Thymus (tissue), 11 donors: ENCODE results near the gene FBXL7. TPM values are rescaled to one million over a fixed set of nuclear protein-coding genes. Genes with fewer than 3 reads are reported as not detected.

Source experiments
- DNase-seq, 9 donors: peaks; one replicate each; pipeline ENCODE4 v3.0.0-alpha.2; 2013; ENCODE audit warnings: low spot score in 9 of 9, low read depth in 6 of 9, missing footprints in 1 of 9
- H3K27ac ChIP-seq, 2 donors: one replicate each; pipeline ENCODE4 v1.5.1; 2013; ENCODE audit warnings: control low read depth in 1 of 2, low read depth in 1 of 2, low read length in 1 of 2, mild to moderate bottlenecking in 1 of 2, moderate library complexity in 1 of 2
- H3K27me3 ChIP-seq, 2 donors: one replicate each; pipeline ENCODE4 v1.5.1; 2013; ENCODE audit warnings: low read length in 1 of 2; ENCODE audit not compliant: control insufficient read depth in 2 of 2, insufficient read depth in 1 of 2
- H3K36me3 ChIP-seq, 2 donors: one replicate each; pipeline ENCODE4 v1.5.1; 2013; ENCODE audit warnings: low read length in 1 of 2, mild to moderate bottlenecking in 1 of 2, moderate library complexity in 1 of 2; ENCODE audit not compliant: control insufficient read depth in 2 of 2, insufficient read depth in 2 of 2
- H3K4me1 ChIP-seq, 2 donors: one replicate each; pipeline ENCODE4 v1.5.1; 2013; ENCODE audit warnings: low read length in 2 of 2; ENCODE audit not compliant: control insufficient read depth in 2 of 2, insufficient read depth in 2 of 2
- H3K4me3 ChIP-seq, 2 donors: one replicate each; pipeline ENCODE4 v1.5.1; 2013; ENCODE audit warnings: low read length in 2 of 2, control low read depth in 1 of 2, mild to moderate bottlenecking in 1 of 2
- H3K9me3 ChIP-seq, 2 donors: one replicate each; pipeline ENCODE4 v1.5.1; 2013; ENCODE audit warnings: low read length in 1 of 2, mild to moderate bottlenecking in 1 of 2; ENCODE audit not compliant: control insufficient read depth in 2 of 2, insufficient read depth in 1 of 2
- WGBS: extraction: QIAGEN DNeasy Blood & Tissue Kit; methylation state at CpG from one replicate; pipeline ENCODE4 v1.1.7; 2013; 5-methylcytosine and 5-hydroxymethylcytosine counted together
- polyA plus RNA-seq: library from polyadenylated mRNA; stranded (reverse); fragments of 200-250 nt; gene quantifications from one replicate; pipeline ENCODE4 v1.2.3, GENCODE V29; 2013
- total RNA-seq: library from RNA; stranded (reverse); fragments of 120-200 nt; gene quantifications from one replicate; pipeline ENCODE4 v1.2.4, GENCODE V29; 2013
- donor health status: healthy.

Gene FBXL7
- total and polyA plus RNA-seq, 2 donors = 0.90 to 2.7 TPM

GRCh38 chr5:15682566-15682965 lies 182.6 kb downstream of the FBXL7 start:
- WGBS = 93% methylated on average over 1 of the region's 1 CpG
- no peak for DNase-seq
- H3K27ac ChIP-seq = no peak overlapping the region
- H3K27me3 ChIP-seq = no peaks in the 10 kb centered on the region
- no peak overlapping the region for H3K4me3 ChIP-seq
- H3K9me3 ChIP-seq = no peaks in the 10 kb centered on the region
- no peaks in the 10 kb centered on the region for H3K36me3 ChIP-seq
- H3K4me1 ChIP-seq = no peaks in the 10 kb centered on the region

GRCh38 chr5:15683332-15683731 lies 183.4 kb downstream of the FBXL7 start:
- Histone ChIP-seq H3K4me3 (no peak overlapping the region), H3K27ac (no peak overlapping the region), H3K27me3 (no peaks in the 10 kb centered on the region), H3K9me3 (no peaks in the 10 kb centered on the region), H3K36me3 (no peaks in the 10 kb centered on the region), H3K4me1 (no peaks in the 10 kb centered on the region)
- 49% methylated on average over 5 of the region's 5 CpGs for WGBS
- no peak for DNase-seq

- DNase-seq = no peak
- Histone ChIP-seq H3K36me3 (no peaks in the 10 kb centered on the region), H3K4me1 (no peaks in the 10 kb centered on the region), H3K9me3 (no peaks in the 10 kb centered on the region), H3K27ac (no peak overlapping the region), H3K4me3 (no peak overlapping the region), H3K27me3 (no peaks in the 10 kb centered on the region)
- WGBS = 79% methylated on average over 3 of the region's 3 CpGs
Observed at GRCh38 chr5:15687401-15687800, 187.4 kb downstream of the FBXL7 start.

GRCh38 chr5:15689836-15690235 lies 189.9 kb downstream of the FBXL7 start:
- Histone ChIP-seq H3K4me1 (no peaks in the 10 kb centered on the region), H3K9me3 (peaks cover 0 to 4% of the 10 kb centered on the region in 2 donors), H3K27ac (no peak overlapping the region), H3K27me3 (no peaks in the 10 kb centered on the region), H3K36me3 (no peaks in the 10 kb centered on the region), H3K4me3 (no peak overlapping the region)
- DNase-seq = no peak
- 95% methylated on average over 1 of the region's 1 CpG for WGBS

GRCh38 chr5:15690611-15691010 lies 190.6 kb downstream of the FBXL7 start:
- Histone ChIP-seq H3K36me3 (no peaks in the 10 kb centered on the region), H3K4me1 (no peaks in the 10 kb centered on the region), H3K27me3 (no peaks in the 10 kb centered on the region), H3K9me3 (peaks cover 0 to 4% of the 10 kb centered on the region in 2 donors), H3K27ac (no peak overlapping the region), H3K4me3 (no peak overlapping the region)
- DNase-seq = no peak
- WGBS = 65% methylated on average over 1 of the region's 1 CpG

GRCh38 chr5:15691521-15691920 lies 191.5 kb downstream of the FBXL7 start:
- no peak overlapping the region for H3K4me3 ChIP-seq
- no peak for DNase-seq
- no peaks in the 10 kb centered on the region for H3K4me1 ChIP-seq
- WGBS = 79% methylated on average over 5 of the region's 5 CpGs
- H3K9me3 ChIP-seq = peaks cover 0 to 4% of the 10 kb centered on the region in 2 donors
- H3K27me3 ChIP-seq = no peaks in the 10 kb centered on the region
- no peak overlapping the region for H3K27ac ChIP-seq
- H3K36me3 ChIP-seq = no peaks in the 10 kb centered on the region

GRCh38 chr5:15692706-15693381 lies 192.9 kb downstream of the FBXL7 start:
- DNase-seq = no peak
- Histone ChIP-seq H3K4me1 (no peaks in the 10 kb centered on the region), H3K4me3 (no peak overlapping the region), H3K36me3 (no peaks in the 10 kb centered on the region), H3K27me3 (no peaks in the 10 kb centered on the region), H3K9me3 (peaks cover 0 to 4% of the 10 kb centered on the region in 2 donors), H3K27ac (no peak overlapping the region)
- WGBS = 67% methylated on average over 7 of the region's 7 CpGs

- H3K9me3 ChIP-seq = peaks cover 0 to 4% of the 10 kb centered on the region in 2 donors
Observed at GRCh38 chr5:15693382-15693728, 193.4 kb downstream of the FBXL7 start.

GRCh38 chr5:15693933-15694332 lies 194.0 kb downstream of the FBXL7 start:
- H3K27me3 ChIP-seq = no peaks in the 10 kb centered on the region
- H3K4me1 ChIP-seq = no peaks in the 10 kb centered on the region
- no peak overlapping the region for H3K27ac ChIP-seq
- H3K9me3 ChIP-seq = peaks cover 0 to 4% of the 10 kb centered on the region in 2 donors
- WGBS = 91% methylated on average over 6 of the region's 6 CpGs
- no peak for DNase-seq
- H3K4me3 ChIP-seq = no peak overlapping the region
- no peaks in the 10 kb centered on the region for H3K36me3 ChIP-seq

More at GRCh38 chr5:15693382-15693728, 193.4 kb downstream of the FBXL7 start:
- no peak overlapping the region for H3K27ac ChIP-seq
- no peaks in the 10 kb centered on the region for H3K4me1 ChIP-seq
- DNase-seq = no peak
- no peaks in the 10 kb centered on the region for H3K27me3 ChIP-seq
- no peak overlapping the region for H3K4me3 ChIP-seq
- WGBS = 97% methylated on average over 6 of the region's 6 CpGs
- H3K36me3 ChIP-seq = no peaks in the 10 kb centered on the region
